CD14-positive monocyte (primary cell): ENCODE data around the gene CYCS. TPM values are rescaled to one million over a fixed set of nuclear protein-coding genes. Genes with fewer than 3 reads are reported as not detected.

Source experiments
- DNase-seq, 3 donors: peaks; one replicate each; pipeline ENCODE4 v3.0.0-alpha.2; 2011 to 2022
- H2AFZ ChIP-seq: 2 replicates; pipeline ENCODE4 v1.6.0; 2012; ENCODE audit warnings: mild to moderate bottlenecking, low read depth, low read length, inconsistent platforms; ENCODE audit not compliant: insufficient read depth, poor library complexity, severe bottlenecking
- H3K27ac ChIP-seq, 2 donors: 1 replicate in 1 of 2; 2 replicates in 1 of 2; pipeline ENCODE4 v1.5.1; 2012 to 2013; ENCODE audit warnings: low read length in 2 of 2, control low read depth in 1 of 2, inconsistent platforms in 1 of 2, low read depth in 1 of 2, mild to moderate bottlenecking in 1 of 2
- H3K27me3 ChIP-seq, 2 donors: one replicate each; pipeline versions ENCODE4 v1.6.0 to v1.6.1; 2011 to 2013; ENCODE audit warnings: low read length in 2 of 2; ENCODE audit not compliant: control insufficient read depth in 2 of 2, insufficient read depth in 2 of 2
- H3K36me3 ChIP-seq, 2 donors: replicated peaks in 1 of 2; 1 replicate in 1 of 2; 2 replicates in 1 of 2; pipeline versions ENCODE4 v1.5.1 to v1.6.1; 2012 to 2013; ENCODE audit warnings: low read length in 2 of 2, control low read depth in 1 of 2, inconsistent platforms in 1 of 2, mild to moderate bottlenecking in 1 of 2; ENCODE audit not compliant: insufficient read depth in 2 of 2, control insufficient read depth in 1 of 2
- H3K4me1 ChIP-seq, 2 donors: 1 replicate in 1 of 2; 2 replicates in 1 of 2; pipeline versions ENCODE4 v1.5.1 to v1.6.1; 2012 to 2013; ENCODE audit warnings: low read length in 2 of 2, control low read depth in 1 of 2, inconsistent platforms in 1 of 2, mild to moderate bottlenecking in 1 of 2, moderate library complexity in 1 of 2; ENCODE audit not compliant: insufficient read depth in 2 of 2, control insufficient read depth in 1 of 2
- H3K4me2 ChIP-seq: replicated peaks from 2 replicates; pipeline ENCODE3; 2012; ENCODE audit warnings: low read length, moderate library complexity, mild to moderate bottlenecking; ENCODE audit not compliant: poor library complexity, severe bottlenecking; ENCODE audit errors: extremely low read depth
- H3K4me3 ChIP-seq, 3 experiments: fragments of 200-600 bp in 1 of 3; sonication (generic) in 1 of 3; replicated peaks in 1 of 3; 1 replicate in 2 of 3; 2 replicates in 1 of 3; pipeline ENCODE4 v1.5.1; 2011 to 2013; ENCODE audit warnings: low read length in 3 of 3, mild to moderate bottlenecking in 3 of 3, control low read depth in 2 of 3, low read depth in 2 of 3, inconsistent platforms in 1 of 3, moderate library complexity in 1 of 3
- H3K79me2 ChIP-seq: 2 replicates; pipeline ENCODE4 v1.6.0; 2012; ENCODE audit warnings: mild to moderate bottlenecking, control low read depth, inconsistent platforms, low read length, moderate library complexity; ENCODE audit not compliant: insufficient read depth
- H3K9ac ChIP-seq: 2 replicates; pipeline ENCODE4 v1.6.0; 2017; ENCODE audit warnings: low read length, mild to moderate bottlenecking; ENCODE audit not compliant: insufficient read depth, poor library complexity, severe bottlenecking
- H3K9me3 ChIP-seq, 2 donors: replicated peaks in 1 of 2; 1 replicate in 1 of 2; 2 replicates in 1 of 2; pipeline versions ENCODE4 v1.5.1 to v1.6.1; 2012 to 2013; ENCODE audit warnings: low read length in 2 of 2, control low read depth in 1 of 2; ENCODE audit not compliant: control insufficient read depth in 1 of 2, insufficient read depth in 1 of 2
- H4K20me1 ChIP-seq: 2 replicates; pipeline ENCODE4 v1.6.0; 2012; ENCODE audit warnings: mild to moderate bottlenecking, low read length, control low read depth, moderate library complexity; ENCODE audit not compliant: insufficient read depth
- H3K27ac Mint-ChIP-seq, 7 donors: one replicate each; pipeline ENCODE4 v1.8.0; 2020; ENCODE audit warnings: mild to moderate bottlenecking in 7 of 7, mixed read lengths in 7 of 7, moderate library complexity in 6 of 7, inconsistent platforms in 2 of 7
- H3K27me3 Mint-ChIP-seq, 3 donors: one replicate each; pipeline ENCODE4 v1.8.0; 2021 to 2022; ENCODE audit warnings: low read depth in 3 of 3, mild to moderate bottlenecking in 3 of 3, mixed read lengths in 3 of 3, moderate library complexity in 3 of 3, inconsistent platforms in 1 of 3
- H3K36me3 Mint-ChIP-seq, 2 donors: one replicate each; pipeline ENCODE4 v1.8.0; 2020; ENCODE audit warnings: mixed read lengths in 2 of 2, inconsistent platforms in 1 of 2, mild to moderate bottlenecking in 1 of 2
- H3K4me1 Mint-ChIP-seq: one replicate; pipeline ENCODE4 v1.8.0; 2020; ENCODE audit warnings: mild to moderate bottlenecking, mixed read lengths
- H3K4me3 Mint-ChIP-seq, 2 donors: one replicate each; pipeline ENCODE4 v1.8.0; 2020; ENCODE audit warnings: mild to moderate bottlenecking in 2 of 2, mixed read lengths in 2 of 2, moderate library complexity in 1 of 2
- H3K9me3 Mint-ChIP-seq, 7 donors: one replicate each; pipeline ENCODE4 v1.8.0; 2020 to 2022; ENCODE audit warnings: mixed read lengths in 7 of 7, mild to moderate bottlenecking in 6 of 7, moderate library complexity in 6 of 7, inconsistent platforms in 2 of 7
- CTCF ChIP-seq: fragments of 200-600 bp; IDR thresholded peaks from one replicate; pipeline ENCODE4 v1.8.0; 2022; ENCODE audit warnings: antibody characterized with exemption, mild to moderate bottlenecking
- WGBS: methylation state at CpG from one replicate; pipeline ENCODE4 v1.1.5; 2013; ENCODE audit warnings: missing lambda C conversion rate; ENCODE audit not compliant: insufficient coverage; 5-methylcytosine and 5-hydroxymethylcytosine counted together
- intact Hi-C, 2 donors: fragments of 100-400 bp; cut with micrococcal nuclease; formaldehyde crosslinking; loops; one replicate each; pipeline versions ENCODE4 v1.15.0 to v1.15.1; 2023
- polyA plus RNA-seq, 3 donors: library from polyadenylated mRNA; depleted of rRNA in 1 of 3; unstranded in 2 of 3; stranded (reverse) in 1 of 3; fragments of 300-500 nt in 2 of 3; fragments of >200 nt in 1 of 3; fragmentation: Illumina TruSeq in 2 of 3; gene quantifications; 1 replicate in 2 of 3; 2 replicates in 1 of 3; pipeline ENCODE4 v1.2.3, GENCODE V29; 2012 to 2021

Gene CYCS
- polyA plus RNA-seq, 3 donors = 35.8 to 99.3 (median 80.8) TPM

GRCh38 chr7:25091176-25091575, 33.9 kb downstream of the CYCS start:
- Mint-ChIP-seq H3K4me3 (no peak overlapping the region), H3K27ac (no peak overlapping the region), H3K27me3 (peaks cover 0 to 5% (median 3%) of the 10 kb centered on the region in 3 donors), H3K36me3 (no peaks in the 10 kb centered on the region), H3K4me1 (peaks cover 25% of the 10 kb centered on the region), H3K9me3 (no peaks in the 10 kb centered on the region)
- WGBS = no CpG with 5 or more reads among the region's 1 CpG
- no peak overlapping the region for H3K4me3 ChIP-seq
- DNase-seq = no peak
- H3K9me3 ChIP-seq = no peaks in the 10 kb centered on the region
- H2AFZ ChIP-seq = no peak overlapping the region
- no peak for TF ChIP-seq CTCF
- H3K79me2 ChIP-seq = no peaks in the 10 kb centered on the region
- no peaks in the 10 kb centered on the region for H3K27me3 ChIP-seq
- no peaks in the 10 kb centered on the region for H4K20me1 ChIP-seq
- peaks cover 23 to 24% of the 10 kb centered on the region in 2 donors for H3K4me1 ChIP-seq
- no peaks in the 10 kb centered on the region for H3K36me3 ChIP-seq
- H3K9ac ChIP-seq = no peak overlapping the region
- intact Hi-C loops = loop anchor here (5.0 to 10.0 kb wide), 3 partner anchors 274 to 686 kb away; no protein-coding TSS in a partner anchor
- H3K4me2 ChIP-seq = no peak overlapping the region
- H3K27ac ChIP-seq = no peak overlapping the region

GRCh38 chr7:25090374-25090773, 34.7 kb downstream of the CYCS start:
- H4K20me1 ChIP-seq = no peaks in the 10 kb centered on the region
- no peak for DNase-seq
- no peak overlapping the region for H3K4me2 ChIP-seq
- no peak overlapping the region for H3K4me3 ChIP-seq
- no peaks in the 10 kb centered on the region for H3K27me3 ChIP-seq
- Mint-ChIP-seq H3K9me3 (no peaks in the 10 kb centered on the region), H3K4me3 (no peak overlapping the region), H3K4me1 (peaks cover 25% of the 10 kb centered on the region), H3K27ac (no peak overlapping the region), H3K27me3 (peaks cover 0 to 4% (median 3%) of the 10 kb centered on the region in 3 donors), H3K36me3 (no peaks in the 10 kb centered on the region)
- intact Hi-C loops = loop anchor here (5.0 to 10.0 kb wide), 3 partner anchors 273 to 686 kb away; no protein-coding TSS in a partner anchor
- H3K27ac ChIP-seq = no peak overlapping the region
- WGBS = no CpG with 5 or more reads among the region's 4 CpGs
- no peaks in the 10 kb centered on the region for H3K9me3 ChIP-seq
- H2AFZ ChIP-seq = no peak overlapping the region
- H3K36me3 ChIP-seq = no peaks in the 10 kb centered on the region
- peaks cover 23 to 24% of the 10 kb centered on the region in 2 donors for H3K4me1 ChIP-seq
- no peak for TF ChIP-seq CTCF
- no peak overlapping the region for H3K9ac ChIP-seq
- no peaks in the 10 kb centered on the region for H3K79me2 ChIP-seq
